Mesodermal cell (in vitro differentiated cells): ENCODE results near the gene SLC25A11.

ENCODE experiments used
- H3K27ac ChIP-seq: 2 replicates; pipeline ENCODE4 v1.7.0; 2013; ENCODE audit warnings: mild to moderate bottlenecking, low read depth, low read length, moderate library complexity; ENCODE audit not compliant: severe bottlenecking
- H3K36me3 ChIP-seq: 2 replicates; pipeline ENCODE4 v1.7.1; 2013; ENCODE audit warnings: mild to moderate bottlenecking, low read length, moderate library complexity; ENCODE audit not compliant: control insufficient read depth, insufficient read depth
- H3K4me1 ChIP-seq: one replicate; pipeline ENCODE4 v1.7.1; 2013; ENCODE audit warnings: mild to moderate bottlenecking, low read length; ENCODE audit not compliant: insufficient read depth, control insufficient read depth, poor library complexity, severe bottlenecking
- H3K4me3 ChIP-seq: 2 replicates; pipeline ENCODE4 v1.7.0; 2013; ENCODE audit warnings: low read length, control low read depth, mild to moderate bottlenecking; ENCODE audit not compliant: insufficient read depth, poor library complexity, severe bottlenecking; ENCODE audit errors: extremely low read depth
- H3K9me3 ChIP-seq: 2 replicates; pipeline ENCODE4 v1.7.1; 2013; ENCODE audit warnings: mild to moderate bottlenecking, low read length, moderate library complexity; ENCODE audit not compliant: control insufficient read depth
- WGBS, 2 experiments: methylation state at CpG; one replicate each; pipeline ENCODE4 v1.1.5; 2013; ENCODE audit warnings: missing lambda C conversion rate in 2 of 2; ENCODE audit not compliant: insufficient coverage in 2 of 2; 5-methylcytosine and 5-hydroxymethylcytosine counted together

Gene SLC25A11

GRCh38 chr17:4944163-4944553 is 4.3 kb upstream of the SLC25A11 start:
- Histone ChIP-seq H3K27ac (peak overlapping the region; percentile 84), H3K4me3 (no peak overlapping the region), H3K9me3 (no peaks in the 10 kb centered on the region), H3K36me3 (peaks cover 63% of the 10 kb centered on the region), H3K4me1 (peaks cover 43% of the 10 kb centered on the region)
- 79 to 100% methylated on average over 1 to 2 of the region's 3 CpGs for WGBS, 2 experiments

GRCh38 chr17:4942760-4943508 is 3.1 kb upstream of the SLC25A11 start:
- peaks cover 64% of the 10 kb centered on the region for H3K36me3 ChIP-seq
- no peak overlapping the region for H3K4me3 ChIP-seq
- H3K4me1 ChIP-seq = peaks cover 49% of the 10 kb centered on the region
- no peaks in the 10 kb centered on the region for H3K9me3 ChIP-seq
- 93 to 97% methylated on average over 3 to 6 of the region's 13 CpGs for WGBS, 2 experiments
- H3K27ac ChIP-seq = no peak overlapping the region

GRCh38 chr17:4941319-4941610 is 1.4 kb upstream of the SLC25A11 start:
- Histone ChIP-seq H3K9me3 (no peaks in the 10 kb centered on the region), H3K27ac (peak overlapping the region; percentile 93), H3K4me3 (peak overlapping the region; percentile 81), H3K36me3 (peaks cover 67% of the 10 kb centered on the region), H3K4me1 (peaks cover 49% of the 10 kb centered on the region)
- WGBS, 2 experiments = 79 to 90% methylated on average over 3 to 4 of the region's 4 CpGs

GRCh38 chr17:4940555-4941318 is 891 bp upstream of the SLC25A11 start:
- Histone ChIP-seq H3K9me3 (no peaks in the 10 kb centered on the region), H3K27ac (peak overlapping the region; percentile 93), H3K4me3 (peak overlapping the region; percentile 81), H3K4me1 (peaks cover 48% of the 10 kb centered on the region), H3K36me3 (peaks cover 67% of the 10 kb centered on the region)
- WGBS, 2 experiments = 0 to 1% methylated on average over 12 to 13 of the region's 29 CpGs

GRCh38 chr17:4939546-4939795 is 375 bp downstream of the SLC25A11 start:
- WGBS, 2 experiments = 0 to 1% methylated on average over 16 of the region's 16 CpGs

GRCh38 chr17:4938688-4939545 is 929 bp downstream of the SLC25A11 start:
- peak overlapping the region; percentile 93 for H3K27ac ChIP-seq
- H3K4me1 ChIP-seq = peaks cover 29% of the 10 kb centered on the region
- H3K9me3 ChIP-seq = no peaks in the 10 kb centered on the region
- WGBS, 2 experiments = 67 to 76% methylated on average over 19 of the region's 19 CpGs
- H3K4me3 ChIP-seq = peak overlapping the region; percentile 81
- H3K36me3 ChIP-seq = peaks cover 57% of the 10 kb centered on the region

More at GRCh38 chr17:4939546-4939795, 375 bp downstream of the SLC25A11 start:
- peak overlapping the region; percentile 81 for H3K4me3 ChIP-seq
- peaks cover 62% of the 10 kb centered on the region for H3K36me3 ChIP-seq
- H3K9me3 ChIP-seq = no peaks in the 10 kb centered on the region
- peak overlapping the region; percentile 93 for H3K27ac ChIP-seq
- H3K4me1 ChIP-seq = peaks cover 35% of the 10 kb centered on the region

GRCh38 chr17:4938069-4938491 is 1.8 kb downstream of the SLC25A11 start:
- 95 to 96% methylated on average over 5 of the region's 11 CpGs for WGBS, 2 experiments
- Histone ChIP-seq H3K36me3 (peaks cover 48% of the 10 kb centered on the region), H3K4me3 (no peak overlapping the region), H3K27ac (no peak overlapping the region), H3K4me1 (peaks cover 24% of the 10 kb centered on the region), H3K9me3 (no peaks in the 10 kb centered on the region)

- Histone ChIP-seq H3K9me3 (no peaks in the 10 kb centered on the region), H3K4me3 (no peak overlapping the region), H3K4me1 (peaks cover 19% of the 10 kb centered on the region), H3K36me3 (peaks cover 43% of the 10 kb centered on the region), H3K27ac (no peak overlapping the region)
- WGBS, 2 experiments = 93 to 99% methylated on average over 15 to 16 of the region's 16 CpGs
Measured at GRCh38 chr17:4937553-4937952, 2.3 kb downstream of the SLC25A11 start.

- Histone ChIP-seq H3K36me3 (peaks cover 35% of the 10 kb centered on the region), H3K4me3 (no peak overlapping the region), H3K9me3 (no peaks in the 10 kb centered on the region), H3K4me1 (peaks cover 9% of the 10 kb centered on the region), H3K27ac (no peak overlapping the region)
- WGBS, 2 experiments = 96 to 97% methylated on average over 3 of the region's 3 CpGs
Measured at GRCh38 chr17:4936436-4936835, 3.4 kb downstream of the SLC25A11 start.

GRCh38 chr17:4935650-4936049 is 4.2 kb downstream of the SLC25A11 start:
- Histone ChIP-seq H3K27ac (no peak overlapping the region), H3K4me1 (peaks cover 5% of the 10 kb centered on the region), H3K4me3 (no peak overlapping the region)

More at GRCh38 chr17:4935650-4936049, 4.2 kb downstream of the SLC25A11 start:
- Histone ChIP-seq H3K9me3 (no peaks in the 10 kb centered on the region), H3K36me3 (peaks cover 39% of the 10 kb centered on the region)
